Measurements from ENCODE around the gene DNAH12. TPM values are rescaled to one million over a fixed set of nuclear protein-coding genes. Genes with fewer than 3 reads are reported as not detected.
A peak's percentile ranks its signal among the peaks of the same experiment; 100 is the strongest.

Gene DNAH12
- total and polyA plus RNA-seq, 2 of the 13 experiments (the other 11 are each of a cell fraction or from before 2014, with no cell fraction given) = 0.11 TPM

- TF ChIP-seq, protein P1, sequence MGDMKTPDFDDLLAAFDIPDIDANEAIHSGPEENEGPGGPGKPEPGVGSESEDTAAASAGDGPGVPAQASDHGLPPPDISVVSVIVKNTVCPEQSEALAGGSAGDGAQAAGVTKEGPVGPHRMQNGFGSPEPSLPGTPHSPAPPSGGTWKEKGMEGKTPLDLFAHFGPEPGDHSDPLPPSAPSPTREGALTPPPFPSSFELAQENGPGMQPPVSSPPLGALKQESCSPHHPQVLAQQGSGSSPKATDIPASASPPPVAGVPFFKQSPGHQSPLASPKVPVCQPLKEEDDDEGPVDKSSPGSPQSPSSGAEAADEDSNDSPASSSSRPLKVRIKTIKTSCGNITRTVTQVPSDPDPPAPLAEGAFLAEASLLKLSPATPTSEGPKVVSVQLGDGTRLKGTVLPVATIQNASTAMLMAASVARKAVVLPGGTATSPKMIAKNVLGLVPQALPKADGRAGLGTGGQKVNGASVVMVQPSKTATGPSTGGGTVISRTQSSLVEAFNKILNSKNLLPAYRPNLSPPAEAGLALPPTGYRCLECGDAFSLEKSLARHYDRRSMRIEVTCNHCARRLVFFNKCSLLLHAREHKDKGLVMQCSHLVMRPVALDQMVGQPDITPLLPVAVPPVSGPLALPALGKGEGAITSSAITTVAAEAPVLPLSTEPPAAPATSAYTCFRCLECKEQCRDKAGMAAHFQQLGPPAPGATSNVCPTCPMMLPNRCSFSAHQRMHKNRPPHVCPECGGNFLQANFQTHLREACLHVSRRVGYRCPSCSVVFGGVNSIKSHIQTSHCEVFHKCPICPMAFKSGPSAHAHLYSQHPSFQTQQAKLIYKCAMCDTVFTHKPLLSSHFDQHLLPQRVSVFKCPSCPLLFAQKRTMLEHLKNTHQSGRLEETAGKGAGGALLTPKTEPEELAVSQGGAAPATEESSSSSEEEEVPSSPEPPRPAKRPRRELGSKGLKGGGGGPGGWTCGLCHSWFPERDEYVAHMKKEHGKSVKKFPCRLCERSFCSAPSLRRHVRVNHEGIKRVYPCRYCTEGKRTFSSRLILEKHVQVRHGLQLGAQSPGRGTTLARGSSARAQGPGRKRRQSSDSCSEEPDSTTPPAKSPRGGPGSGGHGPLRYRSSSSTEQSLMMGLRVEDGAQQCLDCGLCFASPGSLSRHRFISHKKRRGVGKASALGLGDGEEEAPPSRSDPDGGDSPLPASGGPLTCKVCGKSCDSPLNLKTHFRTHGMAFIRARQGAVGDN (CRISPR knock-in tag; IDR thresholded peaks at IDR 0.05) = no peak; the same call in 1 of the 2 replicates
- TF ChIP-seq HDAC6 (IDR thresholded peaks at IDR 0.05; ENCODE audit: low read depth, low read length) (no peak), MTA3 (CRISPR knock-in tag; IDR thresholded peaks at IDR 0.05) (no peak), KLF12 (CRISPR knock-in tag; IDR thresholded peaks at IDR 0.05; ENCODE audit: borderline replicate concordance) (no peak), ZNF746 (CRISPR knock-in tag; IDR thresholded peaks at IDR 0.05) (no peak), ZNF431 (CRISPR knock-in tag; IDR thresholded peaks at IDR 0.05; ENCODE audit: borderline replicate concordance, low read depth) (no peak), THYN1 (CRISPR knock-in tag; IDR thresholded peaks at IDR 0.05; ENCODE audit: borderline replicate concordance, low read depth) (no peak), MIER3 (CRISPR knock-in tag; IDR thresholded peaks at IDR 0.05; ENCODE audit: borderline replicate concordance) (peak; percentile 18; the same call in 1 of the 2 replicates), ZNF205 (CRISPR knock-in tag; IDR thresholded peaks at IDR 0.05) (no peak), ARID2 (CRISPR knock-in tag; IDR thresholded peaks at IDR 0.05; ENCODE audit: borderline replicate concordance) (no peak), ZNF292 (CRISPR knock-in tag; IDR thresholded peaks at IDR 0.05; ENCODE audit: borderline replicate concordance, low read depth) (no peak), FOXJ3 (CRISPR knock-in tag; IDR thresholded peaks at IDR 0.05; ENCODE audit: borderline replicate concordance) (no peak), ZBTB26 (CRISPR knock-in tag; IDR thresholded peaks at IDR 0.05; ENCODE audit: borderline replicate concordance) (no peak), MED1 (CRISPR knock-in tag; IDR thresholded peaks at IDR 0.05) (no peak; the same call in 1 of the 2 replicates)
- TF ChIP-seq, protein P2, sequence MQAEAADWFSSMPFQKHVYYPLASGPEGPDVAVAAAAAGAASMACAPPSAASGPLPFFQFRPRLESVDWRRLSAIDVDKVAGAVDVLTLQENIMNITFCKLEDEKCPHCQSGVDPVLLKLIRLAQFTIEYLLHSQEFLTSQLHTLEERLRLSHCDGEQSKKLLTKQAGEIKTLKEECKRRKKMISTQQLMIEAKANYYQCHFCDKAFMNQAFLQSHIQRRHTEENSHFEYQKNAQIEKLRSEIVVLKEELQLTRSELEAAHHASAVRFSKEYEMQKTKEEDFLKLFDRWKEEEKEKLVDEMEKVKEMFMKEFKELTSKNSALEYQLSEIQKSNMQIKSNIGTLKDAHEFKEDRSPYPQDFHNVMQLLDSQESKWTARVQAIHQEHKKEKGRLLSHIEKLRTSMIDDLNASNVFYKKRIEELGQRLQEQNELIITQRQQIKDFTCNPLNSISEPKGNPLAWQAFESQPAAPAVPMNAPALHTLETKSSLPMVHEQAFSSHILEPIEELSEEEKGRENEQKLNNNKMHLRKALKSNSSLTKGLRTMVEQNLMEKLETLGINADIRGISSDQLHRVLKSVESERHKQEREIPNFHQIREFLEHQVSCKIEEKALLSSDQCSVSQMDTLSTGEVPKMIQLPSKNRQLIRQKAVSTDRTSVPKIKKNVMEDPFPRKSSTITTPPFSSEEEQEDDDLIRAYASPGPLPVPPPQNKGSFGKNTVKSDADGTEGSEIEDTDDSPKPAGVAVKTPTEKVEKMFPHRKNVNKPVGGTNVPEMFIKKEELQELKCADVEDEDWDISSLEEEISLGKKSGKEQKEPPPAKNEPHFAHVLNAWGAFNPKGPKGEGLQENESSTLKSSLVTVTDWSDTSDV (CRISPR knock-in tag; IDR thresholded peaks at IDR 0.05) = peak; percentile 72
- TF ChIP-seq, protein P3, sequence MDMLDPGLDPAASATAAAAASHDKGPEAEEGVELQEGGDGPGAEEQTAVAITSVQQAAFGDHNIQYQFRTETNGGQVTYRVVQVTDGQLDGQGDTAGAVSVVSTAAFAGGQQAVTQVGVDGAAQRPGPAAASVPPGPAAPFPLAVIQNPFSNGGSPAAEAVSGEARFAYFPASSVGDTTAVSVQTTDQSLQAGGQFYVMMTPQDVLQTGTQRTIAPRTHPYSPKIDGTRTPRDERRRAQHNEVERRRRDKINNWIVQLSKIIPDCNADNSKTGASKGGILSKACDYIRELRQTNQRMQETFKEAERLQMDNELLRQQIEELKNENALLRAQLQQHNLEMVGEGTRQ (IDR thresholded peaks at IDR 0.05; ENCODE audit: low read depth, low read length) = no peak
- TF ChIP-seq, protein P3 (CRISPR knock-in tag; IDR thresholded peaks at IDR 0.05; ENCODE audit: borderline replicate concordance) = no peak
- TF ChIP-seq, protein P4, sequence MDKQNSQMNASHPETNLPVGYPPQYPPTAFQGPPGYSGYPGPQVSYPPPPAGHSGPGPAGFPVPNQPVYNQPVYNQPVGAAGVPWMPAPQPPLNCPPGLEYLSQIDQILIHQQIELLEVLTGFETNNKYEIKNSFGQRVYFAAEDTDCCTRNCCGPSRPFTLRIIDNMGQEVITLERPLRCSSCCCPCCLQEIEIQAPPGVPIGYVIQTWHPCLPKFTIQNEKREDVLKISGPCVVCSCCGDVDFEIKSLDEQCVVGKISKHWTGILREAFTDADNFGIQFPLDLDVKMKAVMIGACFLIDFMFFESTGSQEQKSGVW (CRISPR knock-in tag; IDR thresholded peaks at IDR 0.05; ENCODE audit: borderline replicate concordance) = no peak
Measured at GRCh38 chr3:57557085-57557537, 13.0 kb upstream of the DNAH12 start (continued).

Data from HepG2 (cell line).